Suppressor macrophage treated with lipopolysaccharide for 4 hours (primary cell): ENCODE data around the gene MTX1.
A peak's percentile ranks its signal among the peaks of the same experiment; 100 is the strongest.
"Not testable (repeated sequence)": the region's sequence is repeated elsewhere in the genome, so short reads cannot be mapped to it uniquely, and the experiment has no call there.

Source experiments
- DNase-seq: peaks from one replicate; pipeline ENCODE4 v3.0.0-alpha.2; 2020

MTX1 gene

DNA sequence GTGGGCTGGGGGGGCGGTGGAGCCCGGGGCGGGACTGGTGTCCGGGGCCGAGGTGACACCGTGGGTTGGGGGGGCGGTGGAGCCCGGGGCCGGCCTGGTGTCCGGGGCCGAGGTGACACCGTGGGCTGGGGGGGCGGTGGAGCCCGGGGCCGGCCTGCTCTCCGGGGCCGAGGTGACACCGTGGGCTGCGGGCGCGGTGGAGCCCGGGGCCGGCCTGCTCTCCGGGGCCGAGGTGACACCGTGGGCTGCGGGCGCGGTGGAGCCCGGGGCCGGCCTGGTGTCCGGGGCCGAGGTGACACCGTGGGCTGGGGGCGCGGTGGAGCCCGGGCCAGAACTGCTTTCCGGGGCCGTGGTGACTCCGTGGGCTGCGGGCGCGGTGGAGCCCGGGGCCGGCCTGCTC is 18.6 kb upstream of the MTX1 start:
- not testable (repeated sequence) for DNase-seq

DNA sequence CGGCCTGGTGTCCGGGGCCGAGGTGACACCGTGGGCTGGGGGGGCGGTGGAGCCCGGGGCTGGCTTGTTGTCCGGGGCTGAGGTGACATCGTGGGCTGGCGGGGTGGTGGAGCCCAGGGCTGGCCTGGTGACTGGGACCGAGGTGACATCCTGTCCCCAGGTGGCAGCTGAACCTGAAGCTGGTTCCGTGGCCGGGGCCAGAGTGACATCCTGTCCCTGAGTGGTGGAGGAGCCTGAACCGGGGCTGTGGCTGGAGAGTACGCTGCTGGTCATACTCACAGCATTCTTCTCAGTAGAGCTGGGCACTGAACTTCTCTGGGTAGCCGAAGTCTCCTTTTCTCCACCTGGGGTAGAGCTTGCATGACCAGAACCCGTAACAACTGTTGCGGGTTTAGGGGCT is 16.6 kb upstream of the MTX1 start:
- no peak for DNase-seq

DNA sequence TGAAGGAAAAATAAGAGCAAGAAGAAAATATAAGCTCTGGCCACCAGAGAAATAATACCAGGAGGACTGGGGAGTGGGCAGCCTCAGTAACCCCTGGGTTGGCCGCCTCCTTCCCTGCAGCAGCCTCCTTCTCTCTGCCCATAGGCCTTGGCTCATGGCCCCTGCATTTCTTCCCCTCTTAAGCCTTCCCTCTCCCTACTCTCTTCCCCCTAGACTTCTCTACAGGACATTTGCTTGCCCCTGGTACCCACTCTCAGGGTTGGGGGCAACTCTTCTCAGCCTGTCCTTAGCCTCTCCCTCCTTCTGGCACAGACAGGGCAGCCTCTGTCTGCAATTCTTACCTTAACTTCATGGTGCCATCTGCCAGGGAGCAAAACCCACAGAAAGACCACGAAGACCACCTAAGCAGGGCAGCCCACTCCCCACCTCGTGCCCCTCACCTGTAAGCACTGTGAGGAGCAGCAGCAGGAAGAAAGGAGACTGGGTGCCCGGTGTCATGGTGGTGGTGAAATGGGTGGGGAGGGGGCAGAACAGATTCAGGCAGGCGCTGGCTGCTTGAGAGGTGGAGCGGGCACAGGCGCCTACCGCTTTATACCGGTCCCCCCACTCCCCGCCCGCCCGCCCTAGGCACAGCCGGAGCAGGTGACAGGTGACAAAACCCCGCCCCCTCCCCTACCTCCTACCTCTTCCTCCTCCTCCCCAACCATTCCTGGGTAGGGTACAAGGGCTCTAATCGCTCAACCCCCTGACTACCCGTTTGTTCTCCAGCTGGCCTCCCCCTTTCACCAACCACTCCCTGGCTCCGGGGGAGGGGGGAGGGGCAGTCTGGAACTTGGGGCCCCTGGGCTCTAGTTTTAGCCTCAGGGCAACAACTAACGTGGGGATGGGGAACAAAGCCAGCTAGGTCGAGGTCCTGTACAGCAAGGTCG is 15.9 kb upstream of the MTX1 start:
- no peak for DNase-seq

DNA sequence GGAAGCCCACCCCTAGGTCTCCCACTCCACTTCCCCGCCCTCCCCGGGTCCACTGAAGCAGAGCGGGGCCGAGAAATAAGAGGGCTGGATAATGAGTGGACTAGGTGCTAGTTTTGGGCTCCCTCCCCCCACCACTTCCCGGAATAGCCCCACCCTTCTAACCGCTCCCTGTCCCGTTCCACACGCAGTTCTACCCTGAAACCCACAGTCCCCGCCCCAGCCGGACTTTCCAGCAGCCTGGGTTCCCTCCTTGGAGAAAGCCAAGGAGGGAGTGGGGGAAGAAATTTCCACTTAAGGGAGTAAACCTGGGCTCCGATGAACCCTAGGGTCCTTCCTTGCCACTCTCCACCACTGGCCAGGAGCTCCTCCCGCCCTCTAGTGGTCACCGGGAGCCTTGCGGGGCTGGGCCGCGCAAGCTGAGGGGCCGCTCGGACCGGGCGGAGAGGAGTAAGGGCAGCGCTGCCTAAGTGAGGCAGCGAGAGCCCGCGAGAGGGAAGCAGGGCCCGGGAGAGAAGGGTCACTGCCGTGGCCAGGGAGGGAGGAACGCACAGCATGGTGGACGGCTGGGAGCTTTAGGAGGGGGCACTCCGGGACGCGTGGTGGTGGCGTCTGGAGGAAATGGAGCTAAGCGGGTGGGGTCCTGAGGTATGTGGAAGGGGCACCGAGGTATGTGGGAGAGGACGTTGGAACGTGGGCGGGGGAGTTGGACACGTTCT is 15.1 kb upstream of the MTX1 start:
- peak; percentile 95 for DNase-seq

DNA sequence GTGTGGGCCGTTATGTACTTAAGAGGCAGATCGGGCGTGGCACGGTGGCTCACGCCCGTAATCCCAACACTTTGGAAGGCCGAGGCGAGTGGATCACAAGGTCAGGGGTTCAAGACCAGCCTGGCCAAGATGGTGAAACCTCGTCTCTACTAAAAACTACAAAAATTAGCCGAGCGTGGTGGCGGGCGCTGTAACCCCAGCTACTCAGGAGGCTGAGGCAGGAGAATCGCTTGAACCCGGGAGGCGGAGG is 14.6 kb upstream of the MTX1 start:
- not testable (repeated sequence) for DNase-seq

DNA sequence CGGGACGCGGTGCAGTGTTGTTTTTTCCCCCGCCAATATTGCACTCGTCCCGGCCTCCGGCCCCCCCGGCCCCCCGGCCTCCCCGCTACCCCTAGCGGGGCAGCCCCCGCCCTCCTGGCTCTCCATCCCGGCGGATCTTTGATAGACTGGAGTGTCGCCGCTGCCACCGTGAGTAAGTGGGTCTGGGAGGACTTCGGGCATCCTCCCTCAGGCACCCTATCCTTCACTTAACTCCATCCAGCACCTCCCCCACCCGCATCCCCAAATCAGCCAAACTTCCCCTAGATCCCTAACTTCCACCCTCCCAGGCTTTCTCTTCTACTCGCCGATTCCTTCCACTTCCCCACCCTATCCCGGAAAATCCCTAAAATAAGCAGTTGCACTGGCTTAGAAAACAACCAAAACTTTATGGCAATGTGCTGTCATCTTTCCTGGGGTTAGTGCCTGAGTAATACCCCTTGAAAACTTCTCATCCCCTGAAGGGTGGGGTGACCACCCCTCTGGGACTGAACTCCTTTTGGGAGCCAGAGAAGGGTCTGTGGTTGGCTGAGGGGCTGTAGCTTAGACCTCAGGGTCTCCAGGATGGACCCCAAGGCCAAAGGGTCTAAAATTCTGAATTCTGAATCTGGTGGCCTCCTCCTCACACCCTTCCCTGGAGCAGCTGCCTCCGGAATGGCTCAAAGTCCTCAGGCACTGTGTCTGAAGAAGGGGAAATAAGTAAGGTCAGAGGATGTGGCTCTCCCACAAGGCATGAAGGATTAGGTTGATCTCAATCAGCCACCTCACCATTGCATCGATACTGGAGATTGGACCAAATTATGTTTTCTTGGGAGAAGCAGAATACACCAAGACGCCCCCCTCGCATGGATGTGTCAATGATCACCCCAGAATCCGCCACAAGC is 13.0 kb upstream of the MTX1 start:
- DNase-seq: no peak

DNA sequence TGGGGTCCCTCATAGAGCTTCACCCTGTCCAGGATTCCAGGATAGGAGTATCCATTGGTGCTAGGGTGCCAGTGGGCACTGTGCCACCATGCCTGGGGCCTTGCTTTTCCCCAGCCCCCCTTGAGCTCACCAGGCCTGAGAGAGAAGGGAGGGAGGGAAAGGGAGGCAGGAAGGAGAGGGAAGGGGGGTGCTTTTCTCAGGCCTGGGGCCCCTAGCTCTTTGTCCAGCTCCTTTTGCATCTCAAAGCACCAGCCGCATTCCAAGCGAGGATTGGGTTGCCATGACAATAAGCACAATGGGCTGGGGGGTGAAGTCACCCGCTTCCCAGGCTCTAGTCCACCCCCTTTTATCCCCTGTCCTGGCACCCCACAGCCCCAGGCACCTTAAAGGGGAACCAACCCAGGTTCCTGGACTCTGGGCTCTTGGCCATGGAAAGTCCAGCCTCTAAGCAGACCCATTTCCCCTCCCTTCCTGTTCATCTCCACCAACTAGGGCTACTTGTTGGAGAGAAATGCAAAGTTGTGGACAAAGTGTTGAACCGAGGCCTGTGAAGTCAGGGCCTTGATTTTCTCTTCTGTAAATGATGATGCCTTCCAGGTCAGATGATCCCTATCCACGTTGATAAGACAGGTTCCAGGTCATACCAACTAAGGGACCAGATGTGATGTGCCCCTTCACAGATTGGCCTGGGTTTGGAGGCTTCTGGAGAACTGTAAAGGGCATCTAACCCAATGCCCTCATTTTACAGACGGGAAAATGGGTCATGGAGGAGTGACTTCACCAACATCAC is 12.2 kb upstream of the MTX1 start:
- no peak for DNase-seq

DNA sequence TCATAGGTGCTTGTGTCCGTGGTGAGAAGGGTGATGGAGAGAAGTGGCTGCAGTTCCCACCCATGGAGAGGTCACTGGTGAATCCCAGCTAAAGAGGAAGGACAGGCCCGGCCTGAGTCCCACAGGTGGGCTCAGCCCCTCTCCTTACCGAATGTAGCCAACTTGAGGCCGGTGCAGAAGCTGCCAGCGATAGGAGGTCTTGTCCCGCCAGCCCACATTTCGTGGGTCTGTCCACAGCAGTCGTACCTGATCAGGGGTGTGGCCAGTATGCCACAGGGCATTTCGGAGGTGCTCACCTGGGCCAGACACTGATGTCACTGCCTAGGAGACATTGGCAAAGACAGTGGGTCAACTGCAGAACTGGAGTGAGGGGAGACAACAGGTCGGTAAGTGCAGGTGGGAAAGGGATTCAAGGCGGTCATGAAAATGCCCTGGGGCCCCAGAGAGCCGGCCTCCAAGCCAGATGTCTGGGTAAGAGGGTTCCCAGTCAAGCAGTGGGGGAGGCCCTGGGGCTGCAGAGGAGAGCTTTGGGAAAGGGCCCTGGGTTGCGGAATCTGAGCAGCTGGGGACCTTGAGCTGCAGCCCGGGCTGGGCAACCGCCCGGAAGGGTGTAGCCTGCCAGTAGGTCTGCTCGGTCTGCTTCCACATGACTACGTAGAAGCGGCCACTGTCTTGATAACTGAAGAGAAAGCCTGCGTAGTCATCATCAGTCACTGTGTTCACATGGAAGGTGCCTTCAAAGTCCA is 11.4 kb upstream of the MTX1 start:
- DNase-seq: no peak

DNA sequence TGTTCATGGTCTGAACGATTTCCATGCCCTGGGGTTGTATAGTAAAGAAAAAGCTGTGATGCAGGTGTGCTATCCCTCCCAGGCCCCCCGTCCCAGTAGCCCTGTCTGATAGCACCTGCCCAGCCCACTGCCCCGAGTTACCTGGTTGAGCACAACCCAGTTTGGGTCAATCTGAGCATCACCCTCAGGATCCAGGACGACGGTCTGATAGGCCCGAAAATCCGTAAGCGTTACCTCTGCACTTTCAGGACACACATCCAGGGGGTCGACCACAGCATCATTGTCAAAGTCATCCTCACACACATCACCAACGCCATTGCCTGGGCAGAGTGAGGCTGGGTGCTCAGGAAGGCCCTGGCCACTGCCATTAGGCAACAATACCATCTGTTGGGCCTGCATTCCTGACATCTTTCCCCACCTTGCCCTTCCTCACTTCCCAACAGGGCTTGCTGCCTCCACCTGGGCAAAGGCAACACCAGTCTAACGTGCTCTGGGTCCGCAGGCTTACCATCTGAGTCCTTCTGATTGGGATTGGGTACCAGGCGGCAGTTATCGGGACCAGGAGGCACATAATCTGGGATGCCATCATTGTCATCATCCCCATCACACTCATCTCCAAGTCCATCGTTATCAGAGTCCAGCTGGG is 10.5 kb upstream of the MTX1 start:
- no peak for DNase-seq

DNA sequence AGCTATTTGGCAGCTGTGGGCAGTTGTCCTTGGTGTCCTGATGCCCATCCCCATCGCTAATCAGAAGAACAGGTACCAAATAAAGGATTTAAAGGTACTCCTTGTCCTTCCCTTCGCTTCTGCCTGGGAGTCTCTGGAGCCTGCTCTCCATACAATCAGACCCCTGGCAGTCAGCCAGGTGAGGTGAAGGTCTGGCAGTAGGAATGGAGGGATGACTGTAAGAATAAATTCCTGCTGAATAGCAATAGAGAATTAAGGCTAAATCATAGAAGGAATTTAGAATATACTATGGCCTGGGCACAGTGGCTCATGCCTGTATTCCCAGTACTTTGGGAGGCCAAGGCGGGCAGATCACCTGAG is 10.0 kb upstream of the MTX1 start:
- no peak for DNase-seq

DNA sequence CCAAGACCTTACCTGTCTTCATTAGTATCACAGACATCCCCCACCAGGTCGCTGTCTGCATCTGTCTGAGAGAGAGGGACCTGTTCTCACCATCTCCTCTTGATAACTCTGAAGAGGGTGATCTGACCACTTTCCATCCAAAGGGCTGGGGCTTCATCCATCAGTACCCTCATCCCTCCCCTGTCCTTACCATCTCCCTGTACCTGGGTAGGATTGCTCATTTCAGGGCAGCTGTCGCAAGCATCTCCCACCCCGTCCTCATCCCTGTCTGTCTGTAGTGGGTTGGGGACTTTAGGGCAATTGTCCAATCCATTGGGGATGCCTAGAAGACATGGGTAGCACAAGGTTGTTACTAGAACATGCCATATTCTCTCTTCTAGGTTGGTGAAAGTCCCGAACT is 8.7 kb upstream of the MTX1 start:
- DNase-seq: no peak

DNA sequence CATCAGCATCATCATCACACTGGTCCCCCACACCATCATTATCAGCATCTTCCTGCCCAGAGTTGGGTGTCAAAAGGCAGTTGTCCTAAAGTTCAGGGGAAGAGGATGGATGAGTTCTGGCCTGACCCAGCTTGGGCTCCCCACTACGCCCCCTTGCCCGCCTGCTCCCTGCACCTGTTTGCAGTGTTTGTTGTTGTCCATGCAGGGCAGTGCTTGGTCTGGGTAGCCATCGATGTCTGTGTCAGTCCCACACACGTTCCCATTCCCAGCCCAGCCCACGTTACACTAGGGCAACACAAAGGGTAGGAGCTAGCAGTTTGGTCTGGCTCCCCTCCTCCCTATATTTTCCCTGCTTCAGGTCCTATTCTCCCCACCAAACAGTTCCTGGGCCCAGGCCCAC is 7.6 kb upstream of the MTX1 start:
- no peak for DNase-seq

DNA sequence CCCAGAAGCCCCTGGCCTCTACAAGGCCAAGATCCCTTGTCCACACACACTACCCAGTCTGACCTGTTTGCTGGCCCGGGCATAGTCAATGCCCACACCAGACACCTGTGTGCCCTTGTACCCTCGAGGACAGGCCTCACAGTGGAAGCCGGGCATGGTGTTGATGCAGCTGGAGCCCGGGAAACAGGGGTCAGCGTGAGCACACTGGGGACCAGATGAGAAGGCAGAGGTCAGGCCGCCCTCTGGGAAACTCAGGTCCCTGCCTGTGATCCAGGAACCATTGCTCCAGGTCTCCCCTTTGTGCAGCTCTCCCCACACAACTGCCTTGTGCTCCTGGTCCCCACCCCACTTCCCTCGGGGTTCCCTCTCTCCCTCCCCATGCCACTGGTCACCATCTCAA is 6.3 kb upstream of the MTX1 start:
- DNase-seq: no peak

DNA sequence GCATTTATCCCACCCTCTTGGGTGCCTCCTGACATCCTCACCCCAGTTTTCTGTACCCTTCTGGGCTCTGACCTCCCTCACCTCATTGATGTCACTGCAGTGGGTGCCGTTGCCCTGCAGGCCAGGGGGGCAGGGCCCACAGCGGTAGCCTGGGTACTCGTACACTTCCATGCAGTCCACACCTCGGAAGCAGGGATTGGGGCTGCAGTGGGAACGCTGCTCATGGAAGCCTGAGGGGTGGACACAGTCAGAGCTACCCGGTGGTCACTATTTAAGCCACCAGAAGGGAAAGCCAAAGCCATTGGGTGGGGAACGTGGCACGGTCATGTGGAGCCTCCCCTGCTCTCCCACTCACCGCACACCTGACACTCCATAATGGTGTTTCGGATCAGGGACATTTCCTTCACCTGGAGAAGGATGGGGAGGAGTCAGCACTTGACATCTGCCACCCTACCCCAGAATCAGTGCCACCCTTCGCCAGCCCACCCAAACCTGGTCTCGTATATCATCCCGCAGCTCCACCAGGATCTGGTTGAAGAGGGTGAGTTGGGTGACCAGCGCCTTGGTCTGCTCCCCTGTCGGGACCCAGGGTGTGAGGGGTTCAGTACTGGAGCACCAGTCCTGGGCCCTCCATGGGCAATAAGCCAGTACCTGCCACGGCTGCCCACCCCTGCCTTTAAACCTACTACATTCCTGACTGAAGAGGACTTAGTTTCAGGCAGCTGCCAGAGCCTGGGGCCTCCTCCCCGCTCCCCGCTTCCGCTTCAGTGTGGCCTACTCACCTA is 5.6 kb upstream of the MTX1 start:
- no peak for DNase-seq

DNA sequence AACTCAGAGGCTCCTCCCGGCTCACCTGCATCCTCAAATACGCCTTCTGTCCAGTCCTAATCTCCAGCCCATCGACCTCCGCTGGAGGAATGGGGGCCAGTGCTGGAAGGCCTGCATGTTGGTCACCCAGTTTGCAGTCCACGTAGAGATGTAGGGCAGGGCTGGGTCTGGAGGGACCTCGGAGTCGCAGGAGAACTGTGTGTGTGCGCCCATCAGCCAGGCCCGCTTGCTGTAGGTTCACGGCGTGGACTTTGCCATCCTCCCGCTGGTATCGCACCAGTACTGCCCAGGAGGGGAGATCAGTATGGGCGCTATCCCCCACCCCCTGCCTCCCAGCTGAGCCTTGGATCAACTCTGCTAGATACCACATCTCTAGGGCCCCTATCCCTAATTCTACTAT is 3.5 kb upstream of the MTX1 start:
- DNase-seq: no peak

DNA sequence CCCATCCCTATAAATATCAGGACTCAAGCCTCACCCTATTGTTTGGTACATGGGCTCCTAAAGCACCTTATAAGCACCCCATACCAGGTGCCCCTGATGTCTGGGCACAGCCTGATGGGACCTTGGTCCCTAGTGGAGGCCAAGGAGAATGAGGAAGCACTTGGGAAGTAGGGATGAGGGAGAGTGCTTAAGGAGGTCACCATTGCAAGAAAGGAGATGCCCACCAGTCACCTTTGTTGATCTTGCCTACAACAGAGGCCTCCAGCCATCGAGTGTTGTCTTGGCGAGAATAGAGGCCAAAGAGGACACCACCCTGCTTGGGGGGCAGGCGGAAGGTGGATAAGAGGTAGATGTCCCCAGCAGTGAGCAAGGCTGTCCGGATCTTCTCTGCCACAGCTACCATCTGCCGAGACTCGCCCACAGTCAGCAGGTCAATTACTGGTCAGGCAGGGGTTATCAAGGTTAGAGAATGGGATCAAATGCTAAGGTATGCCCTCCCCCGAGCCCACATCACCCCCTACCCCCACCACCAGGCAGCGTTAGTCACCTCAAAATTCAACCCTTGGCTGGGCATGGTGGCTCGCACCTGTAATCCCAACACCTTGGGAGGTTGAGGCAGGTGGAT is 2.4 kb upstream of the MTX1 start:
- DNase-seq: no peak

DNA sequence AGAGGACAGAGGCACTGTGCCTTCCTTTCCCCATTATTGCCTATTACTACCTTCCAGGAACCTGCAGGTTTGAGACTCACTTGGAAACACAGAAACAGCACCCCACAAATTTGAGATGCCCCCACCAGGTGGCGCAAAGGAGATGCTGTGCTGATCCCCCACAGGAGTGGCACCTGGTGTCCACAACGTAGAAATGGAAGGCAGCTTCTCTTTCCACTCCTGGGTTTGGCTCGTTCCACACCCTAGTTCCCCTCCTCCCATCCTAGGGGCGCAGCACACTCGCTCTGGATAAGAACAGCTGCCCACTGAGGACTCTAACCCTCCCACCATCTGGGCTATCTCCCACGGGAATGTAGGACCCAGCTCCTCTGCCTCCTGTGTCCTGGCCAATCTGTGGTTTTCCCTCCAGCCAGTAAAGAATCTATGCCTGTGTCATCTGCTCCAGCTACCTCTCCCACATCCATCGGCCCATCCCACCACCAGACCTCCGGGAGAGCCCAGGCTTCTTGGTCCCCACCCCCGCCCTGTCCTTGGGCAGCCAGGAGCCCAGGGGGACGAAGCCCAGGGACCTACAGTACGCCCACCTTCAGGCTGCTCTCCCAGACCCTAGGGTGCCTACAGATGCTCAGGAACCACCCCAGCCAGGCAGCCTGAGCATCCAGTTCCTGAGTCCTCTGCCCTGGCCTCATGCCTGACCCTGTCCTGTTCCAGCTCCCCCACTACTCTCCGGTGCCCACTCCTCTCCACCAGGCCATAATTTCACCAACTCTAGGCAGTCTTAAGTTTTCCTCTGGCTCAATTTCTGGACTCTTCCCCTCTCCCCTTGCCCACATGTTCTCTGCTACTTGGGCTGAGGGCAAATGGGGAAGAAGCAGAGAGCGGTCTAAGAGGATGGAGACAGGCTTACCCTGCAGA is 1.3 kb upstream of the MTX1 start:
- peak; percentile 81 for DNase-seq

DNA sequence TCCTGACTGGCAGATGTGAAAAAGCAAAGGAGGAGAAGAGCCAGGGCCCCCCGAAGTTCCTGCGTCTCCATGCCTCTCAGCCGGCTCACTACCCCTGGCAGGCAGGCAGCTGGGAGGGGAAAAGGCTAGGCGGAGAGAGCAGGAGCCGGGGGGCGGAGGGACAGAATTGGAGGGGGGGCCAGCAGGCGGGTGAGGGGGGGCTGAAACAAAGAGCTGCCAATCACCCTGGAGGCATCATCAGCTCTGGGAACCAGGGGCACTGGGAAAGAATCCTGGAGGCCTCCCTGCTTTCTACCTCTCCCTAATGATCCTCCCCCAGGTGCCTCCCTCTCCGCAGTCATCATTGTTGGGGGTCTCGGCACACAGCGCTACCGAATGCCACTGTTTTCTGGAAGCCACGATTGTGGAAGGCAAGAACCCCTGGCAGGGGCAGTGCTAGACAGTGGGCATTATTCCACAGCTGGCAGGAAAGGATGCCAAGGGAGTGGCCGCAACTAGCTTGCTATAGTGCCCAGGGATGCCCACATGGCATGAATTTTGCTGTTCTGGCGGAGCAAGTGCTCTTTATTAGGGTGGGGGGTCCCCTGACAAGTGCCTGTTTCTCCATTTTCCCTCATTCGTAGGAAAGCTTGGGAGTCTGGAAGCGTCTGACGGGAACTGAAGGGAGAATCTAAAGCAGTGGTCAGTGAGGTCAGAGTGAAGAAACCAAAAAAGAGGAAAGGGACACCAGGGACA is 522 bp upstream of the MTX1 start, which contains the start of gene THBS3:
TSS of gene THBS3 (minus strand) at position 92 of the 735 bp plus-strand sequence. CDS start at position 71, 21 bp downstream.
- DNase-seq: no peak
